A549 (cell line): Measurements from ENCODE around the gene UFC1.

ENCODE experiments used
- CTCF ChIP-seq: fragments of >200 bp; sonication (Bioruptor Twin); formaldehyde crosslinking; IDR thresholded peaks from 3 replicates; pipeline ENCODE4 v1.5.1; 2016
- HOXA7 ChIP-seq: fragments of 250-450 bp; sonication (Bioruptor Pico); IDR thresholded peaks from 2 replicates; pipeline ENCODE4 v1.5.0; 2020; ENCODE audit warnings: mild to moderate bottlenecking, moderate library complexity
- MAZ ChIP-seq: fragments of 150-350 bp; IDR thresholded peaks from 2 replicates; pipeline ENCODE4 v1.6.1; 2014; ENCODE audit warnings: antibody characterized with exemption, low read depth, low read length, borderline replicate concordance
- POLR2A ChIP-seq: IDR thresholded peaks from 2 replicates; pipeline ENCODE4 v1.6.1; 2012; ENCODE audit warnings: mild to moderate bottlenecking, low read length
- RCOR1 ChIP-seq: fragments of 150-350 bp; IDR thresholded peaks from 2 replicates; pipeline ENCODE4 v1.6.1; 2014; ENCODE audit warnings: antibody characterized with exemption, low read length, low read depth
- TF ChIP-seq, protein P1 (sequence below): fragments of 200-600 bp; sonication (generic); IDR thresholded peaks from 2 replicates; pipeline ENCODE4 v1.6.1; 2016; ENCODE audit warnings: antibody characterized with exemption, mild to moderate bottlenecking, moderate library complexity
- TF ChIP-seq, protein P2 (sequence below): fragments of >200 bp; sonication (Bioruptor Twin); formaldehyde crosslinking; IDR thresholded peaks from 3 replicates; pipeline ENCODE4 v1.6.1; 2016
- TF ChIP-seq, protein P3 (sequence below): fragments of 250-450 bp; sonication (Bioruptor Pico); IDR thresholded peaks from 2 replicates; pipeline ENCODE4 v1.5.0; 2021; ENCODE audit warnings: mild to moderate bottlenecking, moderate library complexity, borderline replicate concordance

DNA sequence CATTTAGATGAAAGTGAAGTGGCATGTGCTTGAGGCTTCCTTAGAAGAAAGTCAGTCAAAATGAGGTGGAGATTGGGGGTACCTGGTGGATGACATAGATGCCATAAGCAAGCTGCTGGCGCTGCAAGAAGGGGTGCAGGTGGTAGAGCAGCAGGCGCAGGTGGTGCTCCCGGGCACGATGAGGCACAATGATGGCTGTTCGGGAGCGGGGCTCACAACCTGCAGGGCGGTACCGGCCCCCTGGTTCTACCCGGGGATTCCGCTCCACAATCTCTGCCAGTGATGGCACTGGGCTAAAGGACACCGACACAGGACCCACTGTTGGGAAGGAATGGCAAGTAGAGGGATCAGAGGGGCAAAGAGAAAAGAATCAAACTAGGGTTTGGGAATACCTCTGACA lies 21.1 kb downstream of the UFC1 start:
- TF ChIP-seq CTCF, result no peak
- TF ChIP-seq RCOR1, result no peak
- TF ChIP-seq, protein P1, sequence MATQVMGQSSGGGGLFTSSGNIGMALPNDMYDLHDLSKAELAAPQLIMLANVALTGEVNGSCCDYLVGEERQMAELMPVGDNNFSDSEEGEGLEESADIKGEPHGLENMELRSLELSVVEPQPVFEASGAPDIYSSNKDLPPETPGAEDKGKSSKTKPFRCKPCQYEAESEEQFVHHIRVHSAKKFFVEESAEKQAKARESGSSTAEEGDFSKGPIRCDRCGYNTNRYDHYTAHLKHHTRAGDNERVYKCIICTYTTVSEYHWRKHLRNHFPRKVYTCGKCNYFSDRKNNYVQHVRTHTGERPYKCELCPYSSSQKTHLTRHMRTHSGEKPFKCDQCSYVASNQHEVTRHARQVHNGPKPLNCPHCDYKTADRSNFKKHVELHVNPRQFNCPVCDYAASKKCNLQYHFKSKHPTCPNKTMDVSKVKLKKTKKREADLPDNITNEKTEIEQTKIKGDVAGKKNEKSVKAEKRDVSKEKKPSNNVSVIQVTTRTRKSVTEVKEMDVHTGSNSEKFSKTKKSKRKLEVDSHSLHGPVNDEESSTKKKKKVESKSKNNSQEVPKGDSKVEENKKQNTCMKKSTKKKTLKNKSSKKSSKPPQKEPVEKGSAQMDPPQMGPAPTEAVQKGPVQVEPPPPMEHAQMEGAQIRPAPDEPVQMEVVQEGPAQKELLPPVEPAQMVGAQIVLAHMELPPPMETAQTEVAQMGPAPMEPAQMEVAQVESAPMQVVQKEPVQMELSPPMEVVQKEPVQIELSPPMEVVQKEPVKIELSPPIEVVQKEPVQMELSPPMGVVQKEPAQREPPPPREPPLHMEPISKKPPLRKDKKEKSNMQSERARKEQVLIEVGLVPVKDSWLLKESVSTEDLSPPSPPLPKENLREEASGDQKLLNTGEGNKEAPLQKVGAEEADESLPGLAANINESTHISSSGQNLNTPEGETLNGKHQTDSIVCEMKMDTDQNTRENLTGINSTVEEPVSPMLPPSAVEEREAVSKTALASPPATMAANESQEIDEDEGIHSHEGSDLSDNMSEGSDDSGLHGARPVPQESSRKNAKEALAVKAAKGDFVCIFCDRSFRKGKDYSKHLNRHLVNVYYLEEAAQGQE, result no peak
- no peak for TF ChIP-seq MAZ
- no peak for TF ChIP-seq POLR2A
- TF ChIP-seq, protein P2, sequence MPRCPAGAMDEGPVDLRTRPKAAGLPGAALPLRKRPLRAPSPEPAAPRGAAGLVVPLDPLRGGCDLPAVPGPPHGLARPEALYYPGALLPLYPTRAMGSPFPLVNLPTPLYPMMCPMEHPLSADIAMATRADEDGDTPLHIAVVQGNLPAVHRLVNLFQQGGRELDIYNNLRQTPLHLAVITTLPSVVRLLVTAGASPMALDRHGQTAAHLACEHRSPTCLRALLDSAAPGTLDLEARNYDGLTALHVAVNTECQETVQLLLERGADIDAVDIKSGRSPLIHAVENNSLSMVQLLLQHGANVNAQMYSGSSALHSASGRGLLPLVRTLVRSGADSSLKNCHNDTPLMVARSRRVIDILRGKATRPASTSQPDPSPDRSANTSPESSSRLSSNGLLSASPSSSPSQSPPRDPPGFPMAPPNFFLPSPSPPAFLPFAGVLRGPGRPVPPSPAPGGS, result no peak
- no peak for TF ChIP-seq HOXA7 (CRISPR knock-in tag)
- TF ChIP-seq, protein P3, sequence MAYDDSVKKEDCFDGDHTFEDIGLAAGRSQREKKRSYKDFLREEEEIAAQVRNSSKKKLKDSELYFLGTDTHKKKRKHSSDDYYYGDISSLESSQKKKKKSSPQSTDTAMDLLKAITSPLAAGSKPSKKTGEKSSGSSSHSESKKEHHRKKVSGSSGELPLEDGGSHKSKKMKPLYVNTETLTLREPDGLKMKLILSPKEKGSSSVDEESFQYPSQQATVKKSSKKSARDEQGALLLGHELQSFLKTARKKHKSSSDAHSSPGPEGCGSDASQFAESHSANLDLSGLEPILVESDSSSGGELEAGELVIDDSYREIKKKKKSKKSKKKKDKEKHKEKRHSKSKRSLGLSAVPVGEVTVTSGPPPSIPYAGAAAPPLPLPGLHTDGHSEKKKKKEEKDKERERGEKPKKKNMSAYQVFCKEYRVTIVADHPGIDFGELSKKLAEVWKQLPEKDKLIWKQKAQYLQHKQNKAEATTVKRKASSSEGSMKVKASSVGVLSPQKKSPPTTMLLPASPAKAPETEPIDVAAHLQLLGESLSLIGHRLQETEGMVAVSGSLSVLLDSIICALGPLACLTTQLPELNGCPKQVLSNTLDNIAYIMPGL (CRISPR knock-in tag), result no peak
